ENCODE results near the gene SLN.
"Not testable (repeated sequence)": the region's sequence is repeated elsewhere in the genome, so short reads cannot be mapped to it uniquely, and the experiment has no call there.

The SLN gene

DNA sequence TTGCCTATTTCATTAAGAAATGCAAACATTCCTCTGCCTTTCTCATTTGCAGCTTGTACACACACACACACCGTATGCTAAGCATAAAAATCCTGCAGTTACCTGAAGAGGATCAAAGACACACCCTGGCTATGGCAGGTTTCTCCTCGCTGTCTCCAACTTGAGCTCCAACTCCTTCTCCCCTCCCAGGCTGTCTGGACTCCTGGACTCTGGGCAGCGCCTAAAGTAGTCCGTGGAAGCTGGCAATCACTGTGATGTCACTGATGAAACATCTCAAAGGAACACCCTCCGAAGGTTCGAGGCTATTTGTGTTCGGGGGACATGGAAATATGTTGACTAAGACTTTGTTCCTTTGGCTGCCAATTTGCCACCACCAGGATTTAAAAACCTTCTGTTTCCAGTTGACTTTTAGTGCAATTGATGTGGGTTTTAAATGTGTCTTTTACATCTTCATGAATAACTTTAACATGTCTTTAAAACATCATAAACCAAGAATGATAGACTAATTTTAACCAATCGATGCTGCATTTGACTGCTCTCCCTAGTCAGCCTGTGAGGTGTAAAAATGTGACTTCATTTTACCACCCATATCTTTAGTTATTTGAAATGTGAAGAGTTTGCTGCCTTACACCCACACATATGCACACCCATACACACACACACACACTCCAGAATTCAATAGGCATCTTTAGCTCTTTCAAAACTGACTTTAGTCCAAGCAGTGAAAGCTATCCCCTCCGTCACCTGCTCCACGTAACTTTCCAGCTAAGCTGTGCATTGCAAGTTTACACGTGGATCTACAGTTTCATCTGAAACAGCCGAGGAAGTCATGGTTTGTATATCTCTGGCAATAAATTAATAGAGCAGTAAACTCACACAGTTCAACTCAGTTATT is at the start of gene SLN:
TSS of gene SLN (minus strand) at position 196 of the 895 bp plus-strand sequence.
- DNase-seq: peak in 1 of 42 donors; percentile 11
- intact Hi-C loops (cut with DNase I): no loop called here

DNA sequence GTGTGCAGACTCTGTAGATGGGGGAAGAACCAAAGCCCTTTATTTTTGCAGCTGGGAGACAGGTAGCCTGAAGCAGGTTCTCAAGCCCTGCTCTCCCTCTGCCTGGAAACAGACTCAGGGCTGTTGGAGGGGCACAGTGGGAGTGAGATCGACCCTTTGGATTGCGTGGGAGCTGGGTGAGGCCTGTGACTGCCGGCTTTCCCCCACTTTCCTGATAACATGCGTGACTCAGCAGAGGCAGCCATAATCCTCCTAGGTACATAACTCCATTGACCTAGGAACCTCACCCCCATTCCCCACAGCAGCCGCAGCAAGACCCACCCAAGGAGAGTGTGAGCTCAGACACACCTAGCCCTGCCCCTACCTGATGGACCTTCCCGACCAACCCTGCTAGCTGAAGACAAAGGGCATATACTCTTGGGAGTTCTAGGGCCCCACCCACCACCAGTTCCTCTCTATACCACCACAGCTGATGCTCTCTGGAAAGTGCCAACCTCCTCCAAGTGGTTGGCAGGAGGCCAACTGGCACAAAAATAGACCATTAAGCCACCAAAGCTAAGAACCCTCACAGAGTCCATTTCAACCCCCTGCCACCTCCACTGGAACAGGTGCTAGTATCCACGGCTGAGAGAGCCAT is 47.0 kb upstream of the SLN start:
- DNase-seq; intact Hi-C loops (cut with DNase I): not testable (repeated sequence)

DNA sequence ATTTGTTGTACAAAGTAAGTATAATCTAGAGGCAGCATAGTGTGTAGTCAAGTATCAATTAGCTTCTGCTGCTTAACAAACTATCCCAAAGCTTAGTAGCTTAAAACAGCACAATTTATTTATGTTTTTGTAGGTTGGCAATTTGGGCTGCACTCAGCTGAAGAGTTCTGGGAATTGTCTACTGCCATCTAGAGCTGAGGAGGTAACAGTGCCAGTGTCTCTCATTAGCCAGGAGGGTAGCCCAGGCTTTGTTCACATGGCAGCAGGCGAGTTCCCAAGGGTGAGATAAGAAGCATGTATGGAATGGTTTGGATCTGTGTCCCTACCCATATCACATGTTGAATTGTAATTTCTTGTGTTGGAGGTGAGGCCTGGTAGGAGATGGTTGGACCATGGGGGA is 45.8 kb upstream of the SLN start:
- intact Hi-C loops (cut with DNase I): no loop called here
- no peak for DNase-seq

DNA sequence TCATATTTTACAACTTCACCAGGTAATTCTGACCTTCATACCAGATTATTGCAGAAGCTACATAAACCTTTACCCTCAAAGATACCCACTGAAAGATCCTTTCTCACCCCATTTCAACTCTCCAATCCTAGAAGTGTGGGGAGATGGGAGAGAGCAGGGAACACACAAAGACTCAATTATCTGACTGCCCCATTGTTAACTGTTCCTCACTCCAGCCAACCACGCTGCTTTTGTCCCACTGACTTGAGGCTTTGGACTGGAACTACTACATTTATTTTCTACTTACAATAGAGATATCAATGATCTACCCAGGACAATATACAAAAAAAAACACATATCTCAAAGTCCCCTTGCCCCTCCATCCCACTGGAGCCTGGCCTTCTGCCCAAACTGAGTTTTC is 44.7 kb upstream of the SLN start:
- peak in 20 of 42 donors; percentile 7 to 66 (median 34) for DNase-seq
- intact Hi-C loops (cut with DNase I): no loop called here

DNA sequence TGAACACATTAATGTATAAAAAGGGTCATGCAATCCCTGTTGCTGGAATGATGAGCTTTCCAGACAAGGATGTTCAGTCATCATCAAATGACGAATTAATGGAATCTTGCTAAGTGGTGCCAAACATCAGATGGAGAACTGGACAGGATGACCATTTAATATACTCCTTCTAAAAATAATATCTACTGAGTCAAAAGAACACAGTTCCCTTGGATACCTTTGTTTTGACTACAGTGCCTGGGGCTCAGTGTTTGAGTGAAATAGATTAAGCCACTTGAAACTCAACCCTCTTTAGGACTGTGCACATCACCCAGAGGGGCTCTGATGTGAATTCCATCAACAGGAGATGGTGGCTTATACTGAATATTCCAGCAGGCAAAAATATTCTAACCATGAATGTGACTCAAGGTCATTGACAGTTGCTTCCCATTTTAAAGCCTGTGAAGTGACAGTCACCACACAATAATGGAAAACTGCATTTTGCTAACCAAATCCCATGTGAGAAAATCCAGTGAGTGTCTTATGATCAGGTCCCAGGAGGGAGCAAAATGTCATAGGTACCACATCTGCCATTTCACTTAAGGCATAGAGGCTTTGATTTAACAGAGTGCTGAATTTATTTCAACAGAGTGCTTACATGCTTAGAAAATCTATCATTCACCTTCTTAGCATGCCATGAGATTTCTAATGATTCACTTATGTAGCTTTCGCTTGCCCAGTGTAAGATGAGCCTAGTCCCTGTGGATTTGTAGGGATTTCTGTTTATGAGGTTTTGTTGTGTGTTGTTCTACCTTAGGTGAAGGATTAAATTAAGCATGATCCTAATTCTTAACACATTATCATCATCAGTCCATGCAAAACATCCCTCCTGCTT is 41.3 kb upstream of the SLN start:
- intact Hi-C loops (cut with DNase I): no loop called here
- DNase-seq: no peak

DNA sequence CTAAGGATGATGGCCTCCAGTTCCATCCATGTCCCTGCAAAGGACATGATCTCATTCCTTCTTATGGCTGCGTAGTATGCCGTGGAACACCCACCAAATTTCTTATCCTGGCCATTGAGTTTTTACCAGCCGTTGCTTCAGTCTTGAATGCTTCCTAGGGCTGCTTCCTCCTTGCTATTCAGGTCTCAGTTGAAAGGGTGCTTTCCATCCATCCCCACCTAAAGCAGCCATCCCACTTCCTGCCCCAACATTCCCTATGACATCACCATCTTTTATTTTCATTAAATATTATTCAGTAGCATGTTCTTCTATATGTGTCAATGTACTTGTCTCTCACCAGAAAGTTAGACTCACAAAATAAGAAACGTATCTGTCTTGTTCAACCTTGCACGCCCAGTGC is 40.7 kb upstream of the SLN start:
- no peak for DNase-seq
- intact Hi-C loops (cut with DNase I): no loop called here

DNA sequence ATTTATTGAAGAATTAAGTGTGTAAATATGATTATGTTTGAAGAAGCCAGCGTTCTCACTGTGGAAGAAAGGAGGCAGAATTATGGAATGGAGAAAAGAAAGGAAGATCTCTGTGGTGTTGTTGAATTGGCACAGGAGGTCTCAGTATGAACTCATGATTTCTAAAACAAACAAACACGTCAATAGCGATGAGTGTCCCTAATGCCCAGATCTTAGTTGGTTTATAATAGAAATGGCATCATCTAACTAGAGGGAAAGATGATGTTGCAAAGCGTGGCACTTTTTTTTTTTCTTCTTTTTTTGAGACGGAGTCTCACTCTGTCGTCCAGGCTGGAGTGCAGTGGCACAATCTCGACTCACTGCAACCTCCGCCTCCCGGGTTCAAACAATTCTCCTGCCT is 39.2 kb upstream of the SLN start:
- no peak for DNase-seq
- intact Hi-C loops (cut with DNase I): no loop called here

DNA sequence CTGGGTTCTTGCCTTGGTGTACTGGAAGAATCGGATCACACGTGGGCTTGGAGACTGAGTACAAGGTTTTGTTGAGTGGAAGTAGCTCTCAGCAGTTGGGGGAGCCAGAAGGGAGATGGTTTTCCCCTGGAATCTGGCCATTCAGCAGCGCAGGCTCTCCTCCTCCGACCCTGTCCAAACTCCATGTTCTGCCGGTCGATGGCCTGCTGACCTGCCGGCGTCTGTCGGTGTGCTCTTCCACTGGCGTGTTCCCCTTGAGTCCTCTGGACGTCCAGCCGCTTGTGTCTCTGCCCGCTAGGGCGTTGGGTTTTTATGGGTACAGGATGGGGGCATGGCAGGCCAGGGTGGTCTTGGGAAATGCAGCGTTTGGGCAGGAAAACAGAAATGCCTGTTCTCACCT is 38.5 kb upstream of the SLN start:
- DNase-seq: no peak
- intact Hi-C loops (cut with DNase I): no loop called here

DNA sequence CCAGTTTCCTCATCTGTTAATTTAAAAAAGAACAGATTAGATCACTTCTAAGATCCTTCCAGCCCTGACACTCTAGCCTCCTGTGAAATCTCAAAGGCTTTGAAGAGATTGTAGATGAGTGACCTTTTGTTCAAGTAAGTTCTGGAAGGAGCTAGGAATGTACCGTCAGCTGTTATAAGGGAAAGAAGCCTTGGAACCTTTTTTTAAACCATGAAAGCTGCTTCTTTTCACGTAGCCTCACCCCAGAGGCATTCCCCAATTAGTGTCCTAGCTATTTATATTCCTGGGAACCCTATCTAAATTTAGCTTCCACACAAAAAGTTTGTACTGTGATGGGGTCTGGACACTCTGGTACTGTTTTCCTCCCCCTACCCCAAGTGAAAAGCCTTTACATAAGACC is 35.8 kb upstream of the SLN start:
- DNase-seq: no peak
- intact Hi-C loops (cut with DNase I): no loop called here

DNA sequence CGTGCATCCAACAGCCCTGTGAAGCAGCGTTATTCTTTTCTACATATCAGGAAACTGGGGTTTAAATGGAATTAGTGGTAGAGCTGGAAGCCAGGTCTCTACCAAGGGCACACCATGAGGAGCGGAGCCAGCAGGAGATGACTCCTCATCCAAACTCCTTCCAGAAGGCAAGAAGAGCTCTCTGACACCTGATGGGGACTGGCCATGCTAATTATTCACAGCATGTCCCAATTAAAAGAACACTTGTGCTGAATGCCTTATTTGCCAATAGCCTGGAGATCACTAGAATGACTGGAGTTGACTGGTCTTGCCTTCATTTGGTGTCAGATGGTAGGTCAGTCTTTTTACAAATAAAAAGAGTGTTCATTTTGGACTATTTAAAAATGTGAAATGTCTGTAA is 32.9 kb upstream of the SLN start:
- intact Hi-C loops (cut with DNase I): no loop called here
- DNase-seq: no peak

DNA sequence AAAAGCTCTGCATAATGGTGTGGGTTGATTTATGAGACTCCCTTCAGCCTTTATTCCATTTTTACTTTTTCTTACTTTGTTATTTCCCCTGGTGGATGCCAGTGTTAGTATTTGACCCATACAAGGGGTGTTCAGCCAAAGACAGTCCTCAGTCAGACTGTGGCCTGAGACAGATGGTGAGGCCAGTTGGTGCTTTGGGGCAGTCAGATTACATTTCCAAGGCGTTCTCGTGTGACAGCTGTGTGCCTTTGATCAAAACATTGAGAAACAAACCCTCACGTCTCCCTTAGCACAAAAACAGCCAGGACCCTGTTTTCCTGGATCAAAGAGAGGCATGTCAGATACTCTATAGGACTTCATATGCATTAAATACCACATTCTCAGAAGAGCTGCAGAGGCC is 31.3 kb upstream of the SLN start:
- no peak for DNase-seq
- intact Hi-C loops (cut with DNase I): no loop called here

DNA sequence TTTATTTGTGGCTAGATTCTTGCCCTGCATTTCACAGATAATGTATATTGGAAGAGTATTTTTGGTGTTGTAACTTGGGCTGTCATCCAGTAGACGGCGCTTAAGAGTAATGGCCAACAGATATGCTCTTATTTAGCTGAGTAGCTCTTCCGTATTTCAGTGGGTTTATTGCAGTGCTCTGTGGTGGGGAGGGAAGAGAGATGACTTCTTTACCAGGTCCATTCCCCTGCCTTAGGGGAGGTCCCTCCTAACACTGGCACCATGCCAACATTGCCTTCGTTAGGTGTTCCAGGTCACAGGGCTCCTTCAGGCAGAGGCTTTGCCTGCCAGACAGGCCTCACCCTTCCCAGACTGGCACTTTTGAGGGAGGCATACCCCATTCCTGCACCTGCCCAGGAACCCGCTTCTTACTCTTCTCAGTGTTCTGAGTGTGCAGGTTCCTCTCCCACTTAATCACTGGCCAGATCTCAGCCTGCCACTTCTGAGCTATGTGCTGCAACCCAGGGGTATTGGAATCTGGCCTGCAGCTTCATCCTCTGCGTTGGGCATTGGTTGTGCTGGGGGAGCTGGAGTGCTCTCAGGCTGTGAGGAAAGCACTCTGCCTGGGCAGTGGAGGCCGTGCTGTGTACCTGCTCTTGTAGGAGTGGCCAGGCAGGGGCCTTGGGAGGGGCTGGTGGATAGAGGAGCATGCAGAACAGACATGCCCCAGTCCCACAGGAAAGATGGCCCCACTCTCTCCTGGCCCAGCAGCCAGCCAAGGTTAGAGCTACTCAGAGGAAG is 29.4 kb upstream of the SLN start:
- peak in 1 of 42 donors; percentile 43 for DNase-seq
- intact Hi-C loops (cut with DNase I): no loop called here

DNA sequence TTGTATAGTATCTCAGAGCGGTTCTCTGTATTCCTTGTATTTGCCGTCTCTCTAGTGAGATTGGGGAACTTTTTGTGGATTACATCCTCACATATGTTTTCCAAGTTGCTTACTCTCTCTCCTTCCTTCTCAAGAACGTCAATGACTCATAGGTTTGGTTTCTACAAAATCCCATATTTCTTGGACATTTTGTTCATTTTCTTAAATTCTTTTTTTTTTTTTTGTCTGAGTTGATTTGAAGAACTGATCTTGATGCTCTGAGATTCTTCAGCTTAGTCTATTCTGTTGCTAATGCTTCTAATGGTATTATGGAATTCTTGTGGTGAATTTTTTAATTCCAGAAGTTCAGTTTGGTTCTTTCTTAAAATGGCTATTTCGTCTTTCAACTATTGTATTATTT is 28.4 kb upstream of the SLN start:
- no peak for DNase-seq

DNA sequence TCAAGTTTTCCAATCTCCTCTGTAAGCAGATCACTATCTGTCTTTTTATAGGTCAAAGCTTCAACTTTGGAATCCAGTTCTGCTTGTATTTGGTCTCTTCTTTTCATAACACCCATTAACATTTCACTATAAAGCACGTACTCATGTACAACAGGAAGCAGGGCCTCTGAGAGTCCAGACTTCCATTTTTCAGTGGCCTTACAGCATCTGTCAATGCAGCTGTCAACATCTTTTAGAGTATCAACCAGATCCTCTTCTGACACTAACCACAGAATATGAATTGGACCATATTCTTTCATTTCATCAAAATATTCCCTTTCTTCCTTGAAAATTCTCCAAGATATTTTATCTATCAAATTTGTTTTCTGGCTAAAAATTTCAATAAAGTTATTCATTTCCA is 24.7 kb upstream of the SLN start:
- intact Hi-C loops (cut with DNase I): no loop called here
- DNase-seq: no peak

More for the DNA sequence above, 28.4 kb upstream of the SLN start:
- intact Hi-C loops (cut with DNase I): no loop called here

DNA sequence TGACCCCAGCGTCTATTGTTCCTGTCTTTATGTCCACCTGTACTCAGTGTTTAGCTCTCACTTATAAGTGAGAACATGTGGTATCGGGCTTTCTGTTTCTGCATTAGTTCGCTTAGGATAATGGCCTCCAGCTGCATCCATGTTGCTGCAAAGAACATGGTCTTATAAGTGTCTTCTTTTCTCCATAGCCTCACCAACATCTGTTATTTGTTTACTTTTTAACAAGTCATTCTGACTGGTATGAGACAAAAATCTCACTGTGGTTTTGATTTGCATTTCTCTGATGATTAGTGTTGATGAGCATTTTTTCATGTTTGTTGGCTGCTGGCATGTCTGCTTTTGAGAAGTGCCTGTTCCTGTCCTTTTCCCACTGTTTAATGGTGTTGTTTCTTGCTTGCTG is 21.7 kb upstream of the SLN start:
- no peak for DNase-seq
- intact Hi-C loops (cut with DNase I): no loop called here

DNA sequence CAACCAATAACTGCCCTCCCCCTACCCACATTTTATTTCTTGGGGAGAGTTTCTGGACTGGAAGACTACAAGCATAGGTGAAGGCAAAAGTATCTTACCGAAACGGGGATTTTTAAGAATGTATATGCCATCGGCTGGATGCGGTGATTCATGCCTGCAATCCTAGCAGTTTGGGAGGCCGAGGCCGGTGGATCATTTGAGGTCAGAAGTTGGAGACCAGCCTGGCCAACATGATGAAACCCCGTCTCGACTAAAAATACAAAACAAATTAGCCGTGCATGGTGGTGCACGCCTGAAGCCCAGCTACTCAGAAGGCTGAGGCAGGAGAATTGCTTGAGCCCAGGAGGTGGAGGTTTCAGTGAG is 20.8 kb upstream of the SLN start:
- no peak for DNase-seq
- intact Hi-C loops (cut with DNase I): no loop called here

DNA sequence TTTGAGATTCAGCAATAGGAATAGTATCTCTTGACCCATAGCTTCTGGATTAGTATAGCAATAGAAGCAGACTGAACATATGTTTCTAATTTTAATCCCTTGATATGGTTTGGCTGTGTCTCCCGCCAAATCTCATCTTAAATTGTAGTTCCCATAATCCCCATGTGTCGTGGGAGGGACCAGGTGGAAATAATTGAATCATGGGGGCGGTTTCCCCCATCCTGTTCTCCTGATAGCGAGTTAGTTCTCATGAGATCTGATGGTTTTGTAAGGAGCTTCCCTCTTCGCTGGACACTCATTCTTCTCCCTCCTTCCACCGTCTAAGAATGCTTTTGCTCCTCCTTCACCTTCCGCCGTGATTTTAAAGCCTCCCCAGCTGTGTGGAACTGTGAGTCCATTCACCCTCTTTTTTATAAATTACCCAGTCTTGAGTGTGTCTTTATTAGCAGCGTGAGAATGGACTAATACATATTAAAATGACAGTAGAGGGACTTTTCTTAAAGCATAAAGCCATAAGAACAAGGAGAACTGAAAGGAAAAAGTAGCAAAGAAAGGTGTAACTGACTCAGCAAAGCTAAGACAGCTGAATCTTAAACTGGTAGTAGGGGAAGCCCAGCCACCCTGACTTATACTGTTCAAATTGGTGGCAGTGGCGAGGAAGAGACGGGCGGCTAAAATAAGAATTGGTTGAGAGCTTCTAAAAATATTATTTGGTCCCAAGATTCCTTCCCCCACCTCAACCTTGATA is 20.3 kb upstream of the SLN start:
- DNase-seq: no peak
- intact Hi-C loops (cut with DNase I): no loop called here

DNA sequence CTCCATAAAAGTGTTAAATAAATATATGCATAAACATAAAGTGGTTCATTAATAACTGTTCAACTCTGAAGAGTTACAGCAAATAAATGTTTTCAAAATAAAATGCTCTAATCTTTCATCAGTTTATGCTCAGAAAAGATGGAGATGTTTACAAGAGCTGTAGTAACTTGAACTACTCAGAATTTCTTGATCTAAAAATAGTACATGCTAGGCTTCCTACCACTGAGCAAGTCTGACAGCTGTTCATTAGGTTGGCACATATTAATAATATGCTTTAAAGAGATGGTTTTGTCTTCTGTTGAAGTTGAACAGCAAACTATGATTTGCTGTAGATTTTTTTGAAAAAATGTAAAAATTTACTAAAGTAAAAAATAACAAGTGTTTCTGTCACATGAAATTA is 10.8 kb upstream of the SLN start:
- intact Hi-C loops (cut with DNase I): no loop called here
- no peak for DNase-seq

DNA sequence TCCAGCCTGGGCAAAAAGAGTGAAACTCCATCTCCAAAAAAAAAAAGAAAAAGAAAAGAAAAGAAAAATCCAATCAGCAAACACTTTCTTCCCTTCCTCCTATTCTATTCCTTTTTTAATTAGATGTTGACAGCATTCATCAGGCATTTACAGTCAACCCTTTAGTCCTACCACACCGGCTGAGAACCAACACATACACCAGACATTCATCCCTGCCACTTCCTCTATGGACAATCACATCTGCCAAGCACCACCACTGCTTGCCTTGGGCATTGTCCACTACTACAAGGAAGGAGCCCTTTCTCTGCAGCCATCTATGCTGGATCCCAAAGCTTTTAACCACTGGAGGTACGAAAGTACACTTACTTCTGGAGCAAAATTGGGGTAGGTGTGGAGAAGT is 9.4 kb upstream of the SLN start:
- intact Hi-C loops (cut with DNase I): no loop called here
- no peak for DNase-seq

Data from head of caudate nucleus (tissue), 42 donors.